ENCODE data around the gene FNDC10.

FNDC10 gene

GRCh38 chr1:1583347-1584010 lies 16.5 kb downstream of the FNDC10 start:
- Histone ChIP-seq H3K4me3 (no peak overlapping the region), H3K27me3 (peaks cover 0 to 43% (median 29%) of the 10 kb centered on the region in 11 experiments; a peak in 16 of 22 replicates), H3K4me1 (peaks cover 0 to 3% (median 0%) of the 10 kb centered on the region in 10 experiments; a peak in 1 of 20 replicates), H4K20me1 (no peaks in the 10 kb centered on the region), H3K4me2 (no peak overlapping the region), H3K36me3 (no peaks in the 10 kb centered on the region), H3K9ac (no peak overlapping the region), H3K27ac (no peak overlapping the region), H3K9me3 (replicated peaks in 1 of 11) (no peaks in the 10 kb centered on the region)
- TF ChIP-seq Cebpa-rat (IDR thresholded peaks at IDR 0.05) = no peak

GRCh38 chr1:1582585-1583346 lies 17.2 kb downstream of the FNDC10 start:
- no peak overlapping the region for H3K27ac ChIP-seq
- TF ChIP-seq Cebpa-rat (IDR thresholded peaks at IDR 0.05) = no peak
- H3K4me3 ChIP-seq = no peak overlapping the region
- peaks cover 0 to 3% (median 0%) of the 10 kb centered on the region in 10 experiments; a peak in 1 of 20 replicates for H3K4me1 ChIP-seq
- no peaks in the 10 kb centered on the region for H4K20me1 ChIP-seq
- H3K4me2 ChIP-seq = no peak overlapping the region
- peaks cover 0 to 50% (median 36%) of the 10 kb centered on the region in 11 experiments; a peak in 16 of 22 replicates for H3K27me3 ChIP-seq
- no peak overlapping the region for H3K9ac ChIP-seq
- H3K9me3 ChIP-seq (replicated peaks in 1 of 11) = no peaks in the 10 kb centered on the region
- H3K36me3 ChIP-seq = no peaks in the 10 kb centered on the region

- Histone ChIP-seq H3K9ac (no peak overlapping the region), H3K4me3 (no peak overlapping the region), H3K27ac (no peak overlapping the region), H3K36me3 (peaks cover 0 to under 1% (median 0%) of the 10 kb centered on the region in 11 experiments; a peak in 1 of 22 replicates), H4K20me1 (peaks cover 1 to 8% (median 3%) of the 10 kb centered on the region in 11 experiments), H3K9me3 (replicated peaks in 1 of 11) (no peaks in the 10 kb centered on the region), H3K4me2 (no peak overlapping the region), H3K4me1 (peaks cover 9 to 14% (median 11%) of the 10 kb centered on the region in 10 experiments), H3K27me3 (peaks cover 0 to 57% (median 42%) of the 10 kb centered on the region in 11 experiments; a peak in 16 of 22 replicates)
- TF ChIP-seq Cebpa-rat (IDR thresholded peaks at IDR 0.05) = no peak
Measured at GRCh38 chr1:1578371-1578940, 21.5 kb downstream of the FNDC10 start.

- Histone ChIP-seq H3K4me1 (peaks cover 18 to 24% (median 21%) of the 10 kb centered on the region in 10 experiments), H3K27me3 (peaks cover 0 to 55% (median 42%) of the 10 kb centered on the region in 11 experiments; a peak in 16 of 22 replicates), H4K20me1 (peaks cover 11 to 18% (median 13%) of the 10 kb centered on the region in 11 experiments), H3K36me3 (peaks cover 0 to 11% (median 7%) of the 10 kb centered on the region in 11 experiments; a peak in 13 of 22 replicates), H3K9me3 (replicated peaks in 1 of 11) (no peaks in the 10 kb centered on the region), H3K27ac (no peak overlapping the region), H3K4me3 (no peak overlapping the region), H3K9ac (0 out of 22 replicates have a peak overlapping the region, but pooled peaks of 1 of the 11 experiments have one; percentile 14), H3K4me2 (no peak overlapping the region)
- TF ChIP-seq Cebpa-rat (IDR thresholded peaks at IDR 0.05) = no peak
Measured at GRCh38 chr1:1577367-1578011, 22.4 kb downstream of the FNDC10 start.

GRCh38 chr1:1574721-1575537 lies 25.0 kb downstream of the FNDC10 start, which contains the start of gene SSU72:
SSU72 (minus strand) TSS chr1:1574863; CDS start chr1:1574557, 306 bp downstream.
- H3K9me3 ChIP-seq (replicated peaks in 1 of 11) = no peaks in the 10 kb centered on the region
- H3K27me3 ChIP-seq = peaks cover 0 to 39% (median 29%) of the 10 kb centered on the region in 11 experiments; a peak in 14 of 22 replicates
- peak within 1 kb of the TSS; percentile 88 to 100 (median 98) for H3K4me3 ChIP-seq
- peaks cover 37 to 44% (median 39%) of the 10 kb centered on the region in 11 experiments for H4K20me1 ChIP-seq
- H3K4me2 ChIP-seq = peak within 1 kb of the TSS; percentile 85 to 100 (median 97)
- peak within 1 kb of the TSS; percentile 93 to 100 (median 99) for H3K9ac ChIP-seq
- H3K27ac ChIP-seq = peak within 1 kb of the TSS; percentile 97 to 100 (median 98)
- H3K4me1 ChIP-seq = peaks cover 22 to 47% (median 36%) of the 10 kb centered on the region in 10 experiments
- H3K36me3 ChIP-seq = peaks cover 17 to 35% (median 30%) of the 10 kb centered on the region in 11 experiments; a peak in 21 of 22 replicates
- TF ChIP-seq Cebpa-rat (IDR thresholded peaks at IDR 0.05) = no peak

GRCh38 chr1:1573843-1574720 lies 25.9 kb downstream of the FNDC10 start:
- peaks cover 26 to 44% (median 38%) of the 10 kb centered on the region in 11 experiments; a peak in 21 of 22 replicates for H3K36me3 ChIP-seq
- no peak for TF ChIP-seq Cebpa-rat (IDR thresholded peaks at IDR 0.05)
- H3K4me3 ChIP-seq = peak overlapping the region; percentile 88 to 100 (median 98)
- H3K4me1 ChIP-seq = peaks cover 22 to 55% (median 39%) of the 10 kb centered on the region in 10 experiments
- H3K4me2 ChIP-seq = peak overlapping the region; percentile 85 to 99 (median 97)
- H3K27me3 ChIP-seq = peaks cover 0 to 31% (median 20%) of the 10 kb centered on the region in 11 experiments; a peak in 14 of 22 replicates
- H3K9me3 ChIP-seq (replicated peaks in 1 of 11) = no peaks in the 10 kb centered on the region
- peaks cover 45 to 52% (median 47%) of the 10 kb centered on the region in 11 experiments for H4K20me1 ChIP-seq
- peak overlapping the region; percentile 93 to 100 (median 99) for H3K9ac ChIP-seq
- peak overlapping the region; percentile 97 to 100 (median 98) for H3K27ac ChIP-seq

- Histone ChIP-seq H3K36me3 (peaks cover 68 to 91% (median 84%) of the 10 kb centered on the region in 11 experiments), H3K4me3 (no peak overlapping the region), H3K27me3 (no peaks in the 10 kb centered on the region), H3K9ac (peak overlapping the region in 5 of 11 experiments; percentile 7 to 64 (median 26); a peak in 7 of 22 replicates), H3K27ac (no peak overlapping the region), H3K4me2 (no peak overlapping the region), H3K4me1 (peaks cover 17 to 47% (median 36%) of the 10 kb centered on the region in 10 experiments), H4K20me1 (peaks cover 93 to 99% (median 95%) of the 10 kb centered on the region in 11 experiments), H3K9me3 (replicated peaks in 1 of 11) (no peaks in the 10 kb centered on the region)
- no peak for TF ChIP-seq Cebpa-rat (IDR thresholded peaks at IDR 0.05)
Measured at GRCh38 chr1:1569341-1569740, 30.6 kb downstream of the FNDC10 start.
